Amniotic stem cell (primary cell): ENCODE measurements around the gene GAREM1.
A peak's percentile ranks its signal among the peaks of the same experiment; 100 is the strongest.
"Not testable (repeated sequence)": the region's sequence is repeated elsewhere in the genome, so short reads cannot be mapped to it uniquely, and the experiment has no call there.

Source experiments
- DNase-seq: peaks from one replicate; lab custom pipeline; 2025; lab: John Stamatoyannopoulos, UW

Gene GAREM1

DNA sequence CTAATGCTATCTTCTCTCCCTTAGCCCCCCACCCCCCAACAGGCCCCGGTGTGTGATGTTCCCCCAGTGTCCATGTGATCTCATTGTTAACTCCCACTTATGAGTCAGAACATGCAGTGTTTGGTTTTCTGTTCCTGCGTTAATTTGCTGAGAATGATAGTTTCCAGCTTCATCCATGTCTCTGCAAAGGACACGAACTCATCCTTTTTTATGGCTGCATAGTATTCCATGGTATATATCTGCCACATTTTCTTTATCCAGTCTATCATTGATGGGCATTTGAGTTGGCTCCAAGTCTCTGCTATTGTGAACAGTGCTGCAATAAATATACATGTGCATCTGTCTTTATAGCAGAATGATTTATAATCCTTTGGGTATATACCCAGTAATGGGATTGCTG, 179.1 kb downstream of the GAREM1 start:
- DNase-seq: not testable (repeated sequence)

DNA sequence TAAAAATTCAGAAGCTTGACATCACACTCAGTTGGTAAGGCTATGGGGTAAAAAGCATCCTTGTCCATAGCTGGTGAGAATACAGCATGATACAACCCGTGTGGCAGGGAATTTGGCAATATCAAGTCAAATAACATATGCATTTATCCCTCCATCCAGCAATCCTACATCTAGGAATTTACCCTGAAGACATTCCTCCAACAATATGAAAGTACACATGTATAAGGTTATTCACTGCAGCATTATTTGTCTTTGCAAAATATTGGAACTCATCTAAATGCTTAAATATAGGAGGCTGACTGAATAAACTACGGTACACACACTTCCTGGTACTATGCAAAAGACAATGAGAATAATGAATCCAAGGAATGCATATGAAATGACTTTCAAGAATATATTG, 179.9 kb downstream of the GAREM1 start:
- no peak for DNase-seq

DNA sequence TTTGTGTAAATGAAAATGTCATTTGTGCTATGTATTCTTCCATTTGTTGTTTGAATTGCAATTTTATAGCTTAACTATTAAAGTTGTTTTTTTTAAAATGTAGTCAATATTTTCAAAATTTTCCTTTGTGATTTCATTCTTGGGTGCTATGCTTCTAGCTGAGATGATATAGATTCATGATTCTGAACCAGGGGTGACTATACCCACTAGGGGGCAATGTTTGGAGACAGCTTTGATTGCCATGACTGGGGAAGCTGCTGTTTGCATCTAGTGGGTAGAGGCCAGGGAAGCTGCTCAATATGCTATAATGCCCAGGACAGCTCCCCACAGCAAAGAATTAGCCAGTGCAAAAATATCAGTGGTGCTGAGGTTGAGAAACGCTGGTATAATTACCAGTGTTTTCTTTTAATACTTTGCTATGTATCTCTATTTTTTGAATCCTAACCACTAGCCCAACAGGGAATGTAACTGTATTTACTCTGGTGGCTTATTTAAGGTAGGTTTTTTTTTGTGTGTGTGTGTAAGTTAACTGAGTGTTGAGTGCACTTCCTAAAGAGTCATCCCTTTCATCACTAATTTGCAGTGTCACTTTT, 181.1 kb downstream of the GAREM1 start:
- DNase-seq: peak; percentile 27

DNA sequence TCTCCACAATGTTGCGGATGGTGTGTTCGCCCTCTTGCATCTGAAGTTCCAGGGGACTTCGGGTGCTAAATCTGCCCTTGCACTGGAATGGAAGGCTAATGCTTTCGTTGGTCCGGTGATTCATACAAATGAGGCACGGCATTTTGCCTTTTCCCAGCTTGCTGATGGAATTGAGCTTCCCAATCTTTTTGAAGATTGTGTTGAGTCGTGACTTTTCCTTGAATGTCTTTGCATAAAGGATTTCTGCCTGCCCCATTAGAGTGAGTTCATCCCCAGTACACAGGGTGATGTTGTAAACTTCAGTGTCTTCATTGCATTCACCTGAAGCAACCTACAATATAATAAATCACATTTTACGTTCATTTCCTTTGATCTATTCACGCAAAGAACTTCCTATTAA, 182.8 kb downstream of the GAREM1 start:
- no peak for DNase-seq

DNA sequence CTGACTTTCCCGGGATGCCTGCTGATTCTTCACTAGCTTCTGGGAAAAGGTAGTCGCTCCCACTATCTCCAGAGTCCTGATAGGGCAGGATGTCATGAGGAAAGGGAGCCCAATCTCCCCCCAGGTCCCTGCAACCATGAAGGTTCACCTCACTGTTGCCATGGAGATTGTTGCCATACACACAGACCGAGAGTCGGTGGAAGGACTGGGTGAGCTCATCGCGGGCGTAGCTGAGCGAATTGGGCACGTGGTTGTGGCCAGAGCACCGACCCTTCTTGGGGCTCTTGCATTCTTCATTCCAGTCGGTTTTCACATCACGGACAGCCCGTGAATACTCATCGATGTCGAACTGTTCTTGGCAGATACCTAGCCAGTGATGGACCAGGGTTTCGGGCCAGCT, 183.4 kb downstream of the GAREM1 start:
- DNase-seq: no peak

DNA sequence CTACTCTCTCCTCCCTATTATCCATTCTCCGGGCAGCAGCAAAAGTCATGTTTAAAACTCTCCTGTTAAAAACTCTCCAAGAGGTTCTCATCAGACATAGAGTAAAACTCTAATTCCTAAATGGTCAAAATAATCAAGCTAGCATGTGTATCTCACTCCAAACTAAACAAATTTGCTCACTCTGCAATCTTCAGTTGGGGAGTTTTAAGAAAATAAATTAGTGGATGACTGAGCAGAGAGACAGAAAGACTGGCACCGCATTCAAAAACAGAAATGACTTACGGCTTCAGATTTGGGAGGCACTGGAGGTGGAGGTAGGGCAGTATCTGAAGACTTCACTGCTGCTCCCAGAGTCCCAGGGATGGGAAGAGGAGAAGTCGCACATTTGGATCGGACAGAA, 183.9 kb downstream of the GAREM1 start:
- DNase-seq: no peak

DNA sequence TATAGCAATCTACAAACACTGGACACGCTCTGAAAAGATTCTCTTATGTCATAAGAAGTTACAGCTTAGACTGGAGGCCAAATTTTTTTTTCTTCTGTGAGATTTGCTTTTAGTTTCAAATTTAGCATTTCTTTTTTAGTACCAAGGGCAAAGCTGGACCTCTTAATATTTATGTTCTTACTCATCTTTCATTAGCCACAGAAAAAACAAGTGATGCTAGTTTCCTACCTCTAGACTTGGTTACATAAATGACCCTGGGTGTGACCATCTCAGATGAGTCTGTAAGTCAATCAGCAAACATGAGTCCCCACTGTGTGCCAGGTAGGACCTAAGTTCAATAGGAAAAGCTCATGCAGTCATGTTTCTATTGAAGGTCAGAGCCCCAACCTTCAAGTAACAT, 186.4 kb downstream of the GAREM1 start:
- DNase-seq: no peak

DNA sequence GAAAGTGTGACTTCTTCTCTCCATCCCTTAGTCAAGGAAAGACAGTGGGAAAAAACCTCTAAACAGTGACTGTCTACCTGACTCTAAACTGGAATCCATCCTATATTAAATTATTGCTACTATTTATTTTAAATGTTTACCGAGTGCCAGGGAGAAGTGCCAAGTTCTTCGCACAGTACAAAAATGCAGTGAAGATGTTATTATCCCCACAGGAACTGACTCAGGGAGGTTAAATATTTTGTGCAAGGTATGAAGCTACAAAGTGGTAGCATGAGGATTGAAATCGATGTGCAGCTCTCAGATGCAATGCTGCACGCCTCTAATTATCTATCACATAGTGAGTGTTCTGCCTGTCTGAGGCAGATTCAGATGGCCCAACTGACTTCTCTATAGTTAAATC, 189.8 kb downstream of the GAREM1 start:
- DNase-seq: no peak

DNA sequence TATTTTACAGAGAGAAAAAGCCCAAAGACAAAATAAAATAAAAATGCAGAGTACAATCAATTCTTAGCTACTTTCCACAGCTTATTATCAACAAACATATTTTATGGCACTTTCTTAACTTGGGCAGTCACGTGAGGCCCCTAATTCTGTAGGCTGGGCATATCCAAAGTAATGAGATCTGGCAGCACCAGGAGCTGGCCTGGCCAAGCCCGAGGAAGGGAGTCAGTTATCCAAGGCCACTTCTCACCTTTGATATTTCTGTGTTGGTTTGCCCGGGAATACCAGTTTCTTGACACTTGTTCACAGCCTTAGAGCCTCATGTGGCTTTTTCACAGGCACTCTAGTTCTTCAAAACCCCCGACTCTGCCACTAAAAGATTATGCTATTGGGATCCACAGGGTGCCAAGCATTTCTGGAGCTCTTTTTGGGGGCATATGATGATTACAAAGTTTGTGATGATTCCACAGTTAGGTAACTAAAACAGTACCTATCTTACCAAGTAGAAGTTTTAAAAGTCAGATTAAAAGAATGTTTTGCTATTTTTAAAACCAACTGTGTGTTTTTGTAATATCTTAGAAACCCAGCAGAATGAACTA, 190.4 kb downstream of the GAREM1 start:
- DNase-seq: no peak

DNA sequence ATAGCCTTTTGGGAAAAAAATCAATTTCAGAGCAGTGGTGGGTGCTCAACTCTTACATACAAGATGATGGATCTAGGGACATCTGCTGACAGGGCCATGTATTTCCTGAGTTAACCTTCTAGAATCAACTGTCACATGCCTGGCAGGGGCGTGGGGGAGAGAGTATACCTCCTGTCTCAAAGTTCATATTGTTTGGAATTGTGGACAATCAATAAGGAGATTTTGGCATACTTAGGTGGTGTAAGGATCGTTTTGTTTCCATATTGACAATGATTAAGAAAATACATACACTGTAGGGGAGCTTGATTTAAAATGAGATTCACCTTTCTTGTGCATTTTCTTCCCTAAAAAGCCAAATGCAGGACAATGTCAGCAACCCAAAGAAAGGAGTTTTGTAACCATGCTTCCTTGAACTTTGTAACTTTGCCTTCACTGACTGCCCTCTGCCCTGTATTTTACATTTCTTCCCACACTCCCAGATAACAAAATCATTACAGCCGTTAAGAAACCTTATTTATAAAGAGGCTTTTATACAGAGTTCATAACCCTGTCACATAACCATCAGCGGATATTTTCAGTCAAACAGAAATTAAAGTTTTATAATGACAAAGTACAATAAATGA, 192.4 kb downstream of the GAREM1 start:
- DNase-seq: no peak

DNA sequence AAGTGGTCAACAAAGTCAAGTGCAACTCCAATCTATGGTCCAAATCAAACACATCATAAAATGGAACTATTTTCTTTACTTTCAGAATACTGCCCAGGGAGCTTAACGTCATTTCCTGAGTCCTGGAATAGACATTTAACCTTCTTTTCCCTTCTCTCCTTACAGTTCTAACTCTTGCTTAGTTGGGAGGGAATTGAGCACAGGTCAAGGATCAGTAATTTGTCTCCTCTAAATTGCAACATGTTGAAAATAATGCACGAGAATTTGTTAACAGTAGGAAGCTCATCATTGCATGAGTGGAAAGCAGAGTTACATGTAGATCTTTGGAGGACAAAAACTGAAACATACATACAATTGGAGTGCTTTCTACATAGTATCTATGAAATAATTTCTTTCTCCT, 193.1 kb downstream of the GAREM1 start:
- no peak for DNase-seq

DNA sequence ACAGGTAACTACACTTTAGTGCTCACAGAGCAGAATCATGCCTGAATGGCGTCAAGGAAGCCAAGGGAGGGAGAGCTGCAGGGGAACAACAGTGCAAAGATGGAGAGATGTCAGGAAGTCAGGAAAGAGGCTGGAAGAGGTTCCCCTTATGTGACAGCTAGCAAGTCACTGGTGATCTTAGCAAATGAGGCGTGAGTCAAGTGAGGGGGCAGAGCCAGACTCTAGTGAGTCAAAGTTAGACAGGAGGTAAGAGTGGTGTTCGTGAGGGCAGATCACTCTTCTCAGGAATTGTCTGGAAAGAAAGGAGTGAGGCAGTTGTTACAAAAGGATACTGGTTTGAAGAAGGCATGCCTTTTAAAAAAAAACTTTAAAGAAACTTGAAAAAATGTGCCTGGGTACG, 193.8 kb downstream of the GAREM1 start:
- no peak for DNase-seq

DNA sequence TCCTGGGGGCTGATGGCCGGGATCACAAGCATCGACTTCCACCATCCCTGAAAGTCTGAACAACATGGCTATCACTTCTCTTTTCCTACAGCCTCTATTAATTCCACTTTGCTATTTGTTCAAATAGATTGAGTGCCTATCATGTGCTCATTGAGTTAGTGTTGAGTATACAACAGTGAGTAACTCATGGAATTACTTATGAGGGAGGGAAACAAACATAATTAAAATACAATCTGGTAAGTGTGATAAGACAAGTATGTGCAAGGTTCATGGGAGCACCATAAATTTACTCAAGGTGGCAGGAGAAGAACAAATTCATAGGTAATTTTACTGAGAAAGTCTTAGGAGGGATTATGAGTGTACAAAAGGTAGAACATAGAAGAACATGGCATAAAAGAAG, 194.4 kb downstream of the GAREM1 start:
- no peak for DNase-seq

DNA sequence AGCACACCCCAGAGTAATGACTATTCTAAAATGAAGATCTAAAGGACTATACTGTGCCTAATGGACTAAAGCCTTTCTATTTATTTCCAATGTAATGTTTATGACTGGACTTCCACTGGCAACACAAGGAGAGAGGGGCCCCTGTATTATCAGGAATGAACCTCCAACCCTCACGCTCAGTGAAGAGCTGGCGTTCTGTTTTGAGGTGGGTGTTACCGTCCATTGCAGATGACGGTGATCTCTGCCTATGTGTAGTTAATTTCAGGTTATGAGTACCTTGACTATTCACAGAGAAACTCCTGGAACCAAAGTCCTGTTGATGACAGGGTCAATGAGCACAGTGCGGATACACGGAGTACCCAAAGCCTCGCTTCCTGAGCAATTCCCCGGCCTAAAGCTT, 195.5 kb downstream of the GAREM1 start:
- no peak for DNase-seq

DNA sequence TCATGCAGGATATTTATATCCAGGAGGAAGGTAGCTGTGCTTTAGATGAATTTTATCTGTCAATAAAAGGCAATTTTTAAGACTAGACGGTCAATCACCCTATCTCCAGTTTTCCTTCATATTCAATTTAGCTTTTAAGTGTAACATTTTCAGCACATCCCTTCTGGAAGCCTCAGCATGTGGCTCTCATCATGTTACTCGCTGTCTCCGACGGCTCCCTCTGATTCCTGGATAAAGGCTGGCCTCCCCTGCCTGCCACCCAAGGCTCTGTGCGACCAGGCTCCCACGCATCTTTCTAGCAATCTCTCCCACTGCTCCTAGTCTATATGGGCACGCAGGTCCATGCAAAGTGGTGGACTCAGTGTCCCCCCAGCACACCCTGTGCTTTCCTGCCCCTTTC, 196.4 kb downstream of the GAREM1 start:
- no peak for DNase-seq

DNA sequence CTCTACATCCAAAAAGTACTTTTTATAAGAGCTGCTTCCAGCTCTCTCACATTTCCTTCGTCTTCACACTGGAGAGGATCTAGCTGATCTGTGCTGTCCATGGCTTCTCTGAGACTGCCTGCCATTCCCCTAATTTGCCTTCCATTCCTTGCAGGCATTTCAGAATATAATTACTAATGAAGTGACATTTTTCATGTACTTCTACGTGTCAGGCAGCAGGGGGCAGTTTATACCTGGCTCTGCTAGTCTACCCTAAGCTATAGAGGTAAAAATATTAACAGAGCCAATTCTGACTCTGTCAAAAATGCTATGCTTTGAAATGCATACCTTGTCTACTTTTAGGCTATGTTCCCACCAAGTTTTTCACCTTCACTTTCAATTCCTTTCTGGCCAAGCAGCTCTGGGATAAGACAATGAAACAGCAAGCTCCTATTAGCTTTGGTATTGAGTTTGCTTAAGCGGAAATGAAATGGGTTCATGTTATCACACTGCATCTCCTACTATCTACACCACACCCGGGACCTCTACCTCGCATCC, 198.9 kb downstream of the GAREM1 start:
- peak; percentile 20 for DNase-seq

DNA sequence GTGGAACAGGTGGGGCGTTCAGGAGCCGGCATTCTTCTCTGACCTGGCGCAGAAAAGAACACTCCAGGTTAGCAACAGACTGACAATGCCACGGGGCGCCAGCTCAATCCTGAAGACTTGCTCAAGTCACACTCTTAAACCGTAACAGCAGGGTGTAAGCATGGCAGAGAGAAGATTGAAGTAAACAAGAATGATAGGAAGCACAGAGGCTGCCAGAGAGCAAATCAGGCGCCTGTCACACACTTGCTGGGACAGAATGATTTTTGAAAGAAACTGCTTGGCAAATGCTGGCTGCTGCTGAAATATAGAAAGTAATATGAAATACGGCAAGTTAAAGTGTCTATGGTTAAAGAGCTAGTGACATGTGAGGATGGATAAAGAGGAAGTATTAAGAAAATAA, 200.3 kb downstream of the GAREM1 start:
- DNase-seq: no peak

DNA sequence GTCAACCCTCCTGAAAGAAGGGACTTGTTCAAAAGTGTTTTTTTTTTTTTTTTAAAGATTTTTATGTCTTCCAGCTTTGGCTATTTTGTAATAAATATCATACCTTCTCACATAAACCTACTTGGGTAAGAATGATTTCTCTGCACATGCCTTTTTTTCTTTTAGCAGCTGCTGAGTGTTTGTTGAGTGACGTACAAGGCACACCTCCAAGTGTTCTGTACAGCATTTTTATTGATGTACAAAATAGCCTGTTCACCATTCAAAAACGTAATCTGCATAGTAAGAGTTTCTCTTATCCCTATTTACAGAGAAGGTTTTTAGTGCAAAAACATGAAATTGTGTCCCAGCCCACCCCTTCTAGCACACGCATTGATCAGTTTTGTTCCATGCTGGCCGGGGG, 203.2 kb downstream of the GAREM1 start:
- DNase-seq: no peak

DNA sequence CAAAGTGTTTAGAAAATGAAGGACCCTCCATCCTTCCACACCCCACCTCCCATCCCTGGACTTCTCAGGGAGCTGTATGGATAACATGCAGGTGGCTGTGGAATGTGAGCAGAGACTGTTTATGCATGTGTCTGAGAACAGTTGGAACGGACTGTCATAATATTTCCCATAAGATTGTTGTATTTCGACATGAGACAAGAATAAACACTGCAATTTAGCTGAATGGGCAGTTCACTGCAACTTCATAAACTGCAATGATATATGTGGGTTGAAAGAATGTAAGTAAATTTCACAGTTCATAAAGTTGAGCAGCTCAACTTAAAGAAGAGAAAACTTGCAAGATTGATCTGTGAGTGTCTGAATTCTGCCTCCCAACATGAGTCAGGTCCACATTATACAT, 206.3 kb downstream of the GAREM1 start:
- DNase-seq: no peak

DNA sequence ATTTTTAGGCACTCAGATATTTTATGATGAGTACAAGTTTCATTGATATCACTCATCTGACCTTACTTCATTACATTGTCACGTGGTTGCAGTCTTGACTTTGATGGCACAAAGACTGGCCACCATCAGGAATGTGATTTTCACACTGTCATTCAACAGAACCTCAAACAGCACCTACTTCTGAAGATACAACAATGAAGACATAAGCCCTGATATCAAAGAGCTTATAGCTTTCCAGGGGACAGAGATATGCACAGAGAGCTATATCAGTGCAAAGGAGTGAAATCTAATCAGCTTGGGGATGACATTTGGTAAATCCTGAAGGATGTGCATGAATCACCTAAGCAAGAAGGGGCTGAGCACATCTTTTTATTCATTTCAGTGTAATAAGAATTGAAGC, 208.6 kb downstream of the GAREM1 start:
- no peak for DNase-seq

DNA sequence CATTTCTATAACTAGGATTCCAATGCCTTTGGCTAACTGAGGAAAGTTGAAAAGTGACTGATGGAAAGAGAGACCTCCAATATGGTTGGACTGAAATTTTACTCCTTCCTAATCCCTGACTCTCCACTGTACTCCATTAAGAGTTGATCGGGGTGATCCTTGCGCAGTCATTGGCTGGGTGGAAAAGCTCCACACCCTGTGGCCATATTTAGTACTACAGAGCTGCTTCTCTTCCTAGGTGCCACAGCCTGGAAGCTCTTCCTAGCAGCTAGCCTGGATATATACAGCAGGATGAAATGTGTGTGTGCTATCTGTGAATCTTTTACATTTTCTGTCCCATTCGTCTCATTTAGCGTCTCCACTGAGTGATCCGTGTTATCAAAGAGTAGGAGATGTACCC, 209.7 kb downstream of the GAREM1 start:
- DNase-seq: no peak

DNA sequence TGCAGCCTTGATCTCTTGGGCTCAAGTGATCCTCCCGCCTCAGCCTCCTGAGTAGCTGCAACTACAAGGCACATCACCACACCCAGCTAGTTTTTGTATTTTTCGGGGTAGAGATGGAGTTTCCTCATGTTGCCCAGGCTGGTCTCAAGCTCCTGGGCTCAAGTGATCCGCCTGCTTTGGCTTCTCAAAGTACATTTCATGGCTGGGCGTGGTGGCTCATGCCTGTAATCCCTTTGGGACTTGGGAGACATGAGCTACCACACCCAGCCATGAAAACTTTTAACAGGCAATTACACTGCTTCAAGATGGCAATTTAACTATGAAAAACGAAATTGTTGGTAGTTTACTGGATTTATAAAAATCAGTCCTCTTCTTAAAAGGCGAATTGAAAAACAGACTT, 211.1 kb downstream of the GAREM1 start:
- no peak for DNase-seq

DNA sequence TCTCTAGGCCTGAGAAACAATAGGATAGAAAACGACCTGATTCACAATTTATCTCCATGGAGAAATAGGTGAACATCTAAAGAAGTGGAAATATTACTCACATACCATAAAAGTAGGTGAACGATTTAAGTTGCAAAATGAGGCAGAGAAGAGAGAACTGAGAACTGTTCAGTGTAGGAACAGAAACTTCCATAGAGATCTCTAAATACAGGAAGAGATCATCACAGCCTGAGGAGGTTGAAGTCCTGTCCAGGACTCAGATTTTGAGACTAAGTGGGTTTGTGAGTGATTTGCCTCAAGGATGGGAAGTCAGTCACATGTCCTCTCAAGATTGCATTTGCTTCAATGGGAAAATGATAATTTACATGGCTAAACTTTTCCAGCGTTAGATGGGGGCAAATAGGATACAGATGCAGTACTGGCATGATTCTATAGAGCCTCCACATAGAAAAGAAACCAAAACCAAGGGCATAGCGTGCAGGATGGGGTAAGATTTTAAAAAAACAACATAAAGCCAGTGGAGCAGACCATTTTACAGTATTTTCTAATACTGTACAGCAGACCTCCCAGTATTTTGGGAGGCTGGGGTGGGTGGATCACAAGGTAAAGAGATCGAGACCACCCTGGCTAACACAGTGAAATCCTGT, 212.0 kb downstream of the GAREM1 start:
- no peak for DNase-seq
